CD14-positive monocyte (primary cell): ENCODE results near the gene CDC42BPB. TPM values are rescaled to one million over a fixed set of nuclear protein-coding genes. Genes with fewer than 3 reads are reported as not detected.

ENCODE experiments used
- DNase-seq, 3 donors: peaks; one replicate each; pipeline ENCODE4 v3.0.0-alpha.2; 2011 to 2022
- H2AFZ ChIP-seq: 2 replicates; pipeline ENCODE4 v1.6.0; 2012; ENCODE audit warnings: mild to moderate bottlenecking, low read depth, low read length, inconsistent platforms; ENCODE audit not compliant: insufficient read depth, poor library complexity, severe bottlenecking
- H3K27ac ChIP-seq, 2 donors: 1 replicate in 1 of 2; 2 replicates in 1 of 2; pipeline ENCODE4 v1.5.1; 2012 to 2013; ENCODE audit warnings: low read length in 2 of 2, control low read depth in 1 of 2, inconsistent platforms in 1 of 2, low read depth in 1 of 2, mild to moderate bottlenecking in 1 of 2
- H3K27me3 ChIP-seq, 2 donors: one replicate each; pipeline versions ENCODE4 v1.6.0 to v1.6.1; 2011 to 2013; ENCODE audit warnings: low read length in 2 of 2; ENCODE audit not compliant: control insufficient read depth in 2 of 2, insufficient read depth in 2 of 2
- H3K36me3 ChIP-seq, 2 donors: replicated peaks in 1 of 2; 1 replicate in 1 of 2; 2 replicates in 1 of 2; pipeline versions ENCODE4 v1.5.1 to v1.6.1; 2012 to 2013; ENCODE audit warnings: low read length in 2 of 2, control low read depth in 1 of 2, inconsistent platforms in 1 of 2, mild to moderate bottlenecking in 1 of 2; ENCODE audit not compliant: insufficient read depth in 2 of 2, control insufficient read depth in 1 of 2
- H3K4me1 ChIP-seq, 2 donors: 1 replicate in 1 of 2; 2 replicates in 1 of 2; pipeline versions ENCODE4 v1.5.1 to v1.6.1; 2012 to 2013; ENCODE audit warnings: low read length in 2 of 2, control low read depth in 1 of 2, inconsistent platforms in 1 of 2, mild to moderate bottlenecking in 1 of 2, moderate library complexity in 1 of 2; ENCODE audit not compliant: insufficient read depth in 2 of 2, control insufficient read depth in 1 of 2
- H3K4me2 ChIP-seq: replicated peaks from 2 replicates; pipeline ENCODE3; 2012; ENCODE audit warnings: low read length, moderate library complexity, mild to moderate bottlenecking; ENCODE audit not compliant: poor library complexity, severe bottlenecking; ENCODE audit errors: extremely low read depth
- H3K4me3 ChIP-seq, 3 experiments: fragments of 200-600 bp in 1 of 3; sonication (generic) in 1 of 3; replicated peaks in 1 of 3; 1 replicate in 2 of 3; 2 replicates in 1 of 3; pipeline ENCODE4 v1.5.1; 2011 to 2013; ENCODE audit warnings: low read length in 3 of 3, mild to moderate bottlenecking in 3 of 3, control low read depth in 2 of 3, low read depth in 2 of 3, inconsistent platforms in 1 of 3, moderate library complexity in 1 of 3
- H3K79me2 ChIP-seq: 2 replicates; pipeline ENCODE4 v1.6.0; 2012; ENCODE audit warnings: mild to moderate bottlenecking, control low read depth, inconsistent platforms, low read length, moderate library complexity; ENCODE audit not compliant: insufficient read depth
- H3K9ac ChIP-seq: 2 replicates; pipeline ENCODE4 v1.6.0; 2017; ENCODE audit warnings: low read length, mild to moderate bottlenecking; ENCODE audit not compliant: insufficient read depth, poor library complexity, severe bottlenecking
- H3K9me3 ChIP-seq, 2 donors: replicated peaks in 1 of 2; 1 replicate in 1 of 2; 2 replicates in 1 of 2; pipeline versions ENCODE4 v1.5.1 to v1.6.1; 2012 to 2013; ENCODE audit warnings: low read length in 2 of 2, control low read depth in 1 of 2; ENCODE audit not compliant: control insufficient read depth in 1 of 2, insufficient read depth in 1 of 2
- H4K20me1 ChIP-seq: 2 replicates; pipeline ENCODE4 v1.6.0; 2012; ENCODE audit warnings: mild to moderate bottlenecking, low read length, control low read depth, moderate library complexity; ENCODE audit not compliant: insufficient read depth
- H3K27ac Mint-ChIP-seq, 7 donors: one replicate each; pipeline ENCODE4 v1.8.0; 2020; ENCODE audit warnings: mild to moderate bottlenecking in 7 of 7, mixed read lengths in 7 of 7, moderate library complexity in 6 of 7, inconsistent platforms in 2 of 7
- H3K27me3 Mint-ChIP-seq, 3 donors: one replicate each; pipeline ENCODE4 v1.8.0; 2021 to 2022; ENCODE audit warnings: low read depth in 3 of 3, mild to moderate bottlenecking in 3 of 3, mixed read lengths in 3 of 3, moderate library complexity in 3 of 3, inconsistent platforms in 1 of 3
- H3K36me3 Mint-ChIP-seq, 2 donors: one replicate each; pipeline ENCODE4 v1.8.0; 2020; ENCODE audit warnings: mixed read lengths in 2 of 2, inconsistent platforms in 1 of 2, mild to moderate bottlenecking in 1 of 2
- H3K4me1 Mint-ChIP-seq: one replicate; pipeline ENCODE4 v1.8.0; 2020; ENCODE audit warnings: mild to moderate bottlenecking, mixed read lengths
- H3K4me3 Mint-ChIP-seq, 2 donors: one replicate each; pipeline ENCODE4 v1.8.0; 2020; ENCODE audit warnings: mild to moderate bottlenecking in 2 of 2, mixed read lengths in 2 of 2, moderate library complexity in 1 of 2
- H3K9me3 Mint-ChIP-seq, 7 donors: one replicate each; pipeline ENCODE4 v1.8.0; 2020 to 2022; ENCODE audit warnings: mixed read lengths in 7 of 7, mild to moderate bottlenecking in 6 of 7, moderate library complexity in 6 of 7, inconsistent platforms in 2 of 7
- CTCF ChIP-seq: fragments of 200-600 bp; IDR thresholded peaks from one replicate; pipeline ENCODE4 v1.8.0; 2022; ENCODE audit warnings: antibody characterized with exemption, mild to moderate bottlenecking
- WGBS: methylation state at CpG from one replicate; pipeline ENCODE4 v1.1.5; 2013; ENCODE audit warnings: missing lambda C conversion rate; ENCODE audit not compliant: insufficient coverage; 5-methylcytosine and 5-hydroxymethylcytosine counted together
- intact Hi-C, 2 donors: fragments of 100-400 bp; cut with micrococcal nuclease; formaldehyde crosslinking; loops; one replicate each; pipeline versions ENCODE4 v1.15.0 to v1.15.1; 2023
- polyA plus RNA-seq, 3 donors: library from polyadenylated mRNA; depleted of rRNA in 1 of 3; unstranded in 2 of 3; stranded (reverse) in 1 of 3; fragments of 300-500 nt in 2 of 3; fragments of >200 nt in 1 of 3; fragmentation: Illumina TruSeq in 2 of 3; gene quantifications; 1 replicate in 2 of 3; 2 replicates in 1 of 3; pipeline ENCODE4 v1.2.3, GENCODE V29; 2012 to 2021

The CDC42BPB gene
- polyA plus RNA-seq, 3 donors = 0.25 to 19.0 (median 0.60) TPM

- WGBS = under 1% methylated on average over 39 of the region's 50 CpGs
- Histone ChIP-seq H2AFZ (peak overlapping the region; percentile 78), H3K27me3 (peaks cover 17 to 62% of the 10 kb centered on the region in 2 donors), H3K9ac (peak overlapping the region; percentile 40), H3K9me3 (no peaks in the 10 kb centered on the region), H3K4me1 (peaks cover 20 to 22% of the 10 kb centered on the region in 2 donors), H3K36me3 (no peaks in the 10 kb centered on the region), H4K20me1 (peaks cover 39% of the 10 kb centered on the region), H3K4me2 (peak overlapping the region; percentile 85), H3K4me3 (peak overlapping the region; percentile 44 to 80 (median 72)), H3K79me2 (no peaks in the 10 kb centered on the region), H3K27ac (no peak overlapping the region)
- Mint-ChIP-seq H3K9me3 (peaks cover 0 to 9% (median 2%) of the 10 kb centered on the region in 7 donors), H3K36me3 (peaks cover 5 to 12% of the 10 kb centered on the region in 2 donors), H3K4me3 (peak overlapping the region; percentile 81 to 88), H3K4me1 (peaks cover 26% of the 10 kb centered on the region), H3K27me3 (peaks cover 49 to 59% (median 53%) of the 10 kb centered on the region in 3 donors), H3K27ac (peak overlapping the region in 1 of 7 donors; percentile 79)
- TF ChIP-seq CTCF = no peak
- DNase-seq = no peak
- intact Hi-C loops = no loop called here
Measured at GRCh38 chr14:103056322-103057027, 874 bp downstream of the CDC42BPB start.

DNA sequence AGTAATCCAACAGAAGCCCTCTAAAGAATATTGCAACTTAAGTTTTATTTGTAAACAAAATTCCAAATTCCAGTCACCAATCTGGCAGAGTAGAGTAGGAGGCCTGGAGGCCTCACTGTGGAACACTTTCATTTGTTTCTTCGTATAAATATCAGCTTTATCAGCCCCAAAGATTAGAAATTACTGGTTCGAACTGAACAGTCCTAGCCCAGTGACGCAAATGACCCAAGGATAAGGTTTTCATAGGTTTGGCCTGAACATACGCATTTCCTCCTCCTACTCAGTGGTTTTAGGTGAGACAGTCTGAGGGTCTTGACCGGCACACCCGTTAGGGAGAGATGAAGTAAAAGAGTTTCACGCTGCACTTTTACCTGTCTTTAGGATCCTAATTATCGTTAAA, 1.7 kb downstream of the CDC42BPB start:
- no peak overlapping the region for H3K27ac Mint-ChIP-seq
- no peak for TF ChIP-seq CTCF
- Histone ChIP-seq H3K4me2 (no peak overlapping the region), H3K4me1 (peaks cover 20 to 22% of the 10 kb centered on the region in 2 donors), H3K27ac (no peak overlapping the region), H3K27me3 (peaks cover 17 to 61% of the 10 kb centered on the region in 2 donors), H3K36me3 (no peaks in the 10 kb centered on the region), H3K4me3 (peak overlapping the region in 1 of 3 experiments; percentile 72), H3K9me3 (no peaks in the 10 kb centered on the region), H3K9ac (no peak overlapping the region), H3K79me2 (no peaks in the 10 kb centered on the region), H4K20me1 (peaks cover 43% of the 10 kb centered on the region), H2AFZ (no peak overlapping the region)
- no CpG with 5 or more reads among the region's 8 CpGs for WGBS
- intact Hi-C loops = no loop called here
- peak overlapping the region; percentile 81 to 88 for H3K4me3 Mint-ChIP-seq
- H3K27me3 Mint-ChIP-seq = peaks cover 45 to 58% (median 48%) of the 10 kb centered on the region in 3 donors
- peaks cover 0 to 9% (median 2%) of the 10 kb centered on the region in 7 donors for H3K9me3 Mint-ChIP-seq
- H3K36me3 Mint-ChIP-seq = peaks cover 5 to 12% of the 10 kb centered on the region in 2 donors
- DNase-seq = no peak
- peaks cover 26% of the 10 kb centered on the region for H3K4me1 Mint-ChIP-seq
